Right kidney (tissue), 1 donor: Measurements from ENCODE around the gene OAS3.
A peak's percentile ranks its signal among the peaks of the same experiment; 100 is the strongest.
"Not testable (repeated sequence)": the region's sequence is repeated elsewhere in the genome, so short reads cannot be mapped to it uniquely, and the experiment has no call there.

ENCODE experiments used
- DNase-seq: peaks from one replicate; pipeline ENCODE4 v3.0.0-alpha.2; 2016

The OAS3 gene

DNA sequence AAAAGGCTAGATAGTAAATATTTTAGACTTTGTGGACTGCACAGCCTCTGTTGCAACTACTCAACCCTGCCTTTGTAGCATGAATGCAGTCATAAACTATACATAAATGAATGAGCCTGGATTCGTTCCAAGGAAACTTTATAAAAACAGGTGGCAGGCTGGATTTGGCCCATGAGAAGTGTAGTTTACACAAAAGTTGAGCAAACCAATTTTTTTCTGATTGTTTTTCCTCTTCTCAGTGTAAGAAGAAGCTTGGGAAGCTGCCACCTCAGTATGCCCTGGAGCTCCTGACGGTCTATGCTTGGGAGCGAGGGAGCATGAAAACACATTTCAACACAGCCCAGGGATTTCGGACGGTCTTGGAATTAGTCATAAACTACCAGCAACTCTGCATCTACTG is 22.0 kb upstream of the OAS3 start:
- DNase-seq, result no peak

DNA sequence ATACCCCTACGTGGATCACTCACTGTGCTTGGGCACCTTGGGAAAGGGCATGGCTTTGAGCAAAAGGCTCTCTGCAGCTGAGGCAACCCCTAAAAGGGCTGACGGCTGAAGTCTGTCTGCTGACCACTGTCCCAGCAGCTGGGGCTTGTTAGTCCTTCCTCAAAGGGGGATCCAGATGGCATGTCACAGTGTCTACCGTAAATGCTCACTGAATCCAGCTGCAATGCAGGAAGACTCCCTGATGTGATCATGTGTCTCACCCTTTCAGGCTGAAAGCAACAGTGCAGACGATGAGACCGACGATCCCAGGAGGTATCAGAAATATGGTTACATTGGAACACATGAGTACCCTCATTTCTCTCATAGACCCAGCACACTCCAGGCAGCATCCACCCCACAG is 19.2 kb upstream of the OAS3 start:
- DNase-seq, result no peak

DNA sequence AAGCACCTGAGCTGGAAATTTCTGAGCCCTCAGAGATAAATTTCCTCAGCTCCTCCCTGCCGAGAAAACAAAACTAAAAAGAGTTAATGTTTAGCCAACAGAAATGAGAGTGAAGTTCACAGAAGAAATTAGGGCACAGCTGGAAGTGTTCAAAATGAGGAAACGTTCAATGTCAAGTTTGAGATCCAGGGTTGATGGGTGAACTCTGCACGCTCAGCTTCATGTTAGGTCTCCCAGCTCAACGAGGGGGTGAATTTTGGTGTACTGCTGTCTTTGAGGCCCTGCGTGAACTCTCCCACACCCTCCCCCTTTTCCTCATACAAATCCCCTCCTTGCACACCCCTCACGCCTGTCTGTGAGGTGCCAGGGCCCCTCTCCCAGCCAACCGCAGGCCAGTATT is 13.3 kb upstream of the OAS3 start:
- DNase-seq, result peak; percentile 36

DNA sequence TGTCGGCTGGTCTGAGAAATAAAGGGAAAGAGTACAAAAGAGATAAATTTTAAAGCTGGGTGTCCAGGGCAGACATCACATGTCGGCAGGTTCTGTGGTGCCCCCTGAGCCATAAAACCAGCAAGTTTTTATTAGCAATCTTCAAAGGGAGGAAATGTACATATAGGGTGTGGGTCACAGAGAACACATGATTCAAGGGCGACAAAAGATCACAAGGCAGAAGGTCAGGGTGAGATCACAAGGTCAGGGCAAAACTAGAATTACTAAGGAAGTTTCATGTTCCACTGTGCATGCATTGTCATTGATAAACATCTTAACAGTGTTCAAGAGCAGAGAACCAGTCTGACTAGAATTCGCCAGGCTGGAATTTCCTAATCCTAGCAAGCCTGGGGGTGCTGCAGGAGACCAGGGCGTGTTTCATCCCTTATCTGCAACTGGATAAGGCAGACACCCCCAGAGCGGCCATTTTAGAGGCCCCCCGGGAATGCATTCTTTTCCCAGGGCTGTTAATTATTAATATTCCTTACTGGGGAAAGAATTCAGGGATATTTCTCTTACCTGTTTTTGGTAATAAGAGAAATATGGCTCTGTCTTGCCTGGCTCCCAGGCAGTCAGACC is 11.7 kb upstream of the OAS3 start:
- DNase-seq, result not testable (repeated sequence)

DNA sequence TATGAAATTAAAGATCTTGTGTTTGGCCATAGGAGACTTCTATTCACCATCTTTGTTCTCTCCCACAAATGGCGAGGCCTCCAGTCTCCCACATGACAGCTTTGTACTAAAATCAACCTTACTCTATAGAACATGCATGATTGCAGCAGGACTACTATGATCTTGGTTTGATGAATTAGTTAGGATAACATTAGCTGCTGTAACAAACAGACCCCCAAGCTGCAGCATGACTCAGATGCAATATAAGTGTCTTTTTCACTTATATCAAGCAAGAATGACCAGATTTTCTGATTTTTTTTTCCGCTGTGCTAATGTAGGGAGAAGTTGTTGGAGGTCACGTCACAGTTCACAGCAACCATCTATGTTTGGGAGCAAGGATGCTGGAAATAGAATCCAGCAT is 10.8 kb upstream of the OAS3 start:
- DNase-seq, result no peak

DNA sequence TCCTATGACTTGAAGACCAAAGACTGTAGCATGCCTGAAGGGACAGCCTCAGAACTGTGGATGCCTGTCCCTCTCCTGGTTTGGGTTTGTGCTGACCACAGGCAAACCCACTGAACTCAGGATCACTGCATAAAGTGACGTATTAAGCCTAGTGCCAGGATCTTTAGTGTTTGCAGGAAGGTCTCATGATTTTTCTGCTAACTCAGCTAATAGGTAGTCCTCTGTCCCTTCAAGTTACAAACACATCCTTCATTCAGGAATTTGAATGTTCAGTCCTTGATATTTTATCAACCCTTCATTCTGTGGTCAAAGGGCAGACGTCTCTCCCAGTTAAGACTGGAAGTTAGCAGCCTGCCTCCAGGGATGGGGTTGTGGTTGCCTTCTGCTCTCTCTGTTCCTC is 10.3 kb upstream of the OAS3 start:
- DNase-seq, result no peak

DNA sequence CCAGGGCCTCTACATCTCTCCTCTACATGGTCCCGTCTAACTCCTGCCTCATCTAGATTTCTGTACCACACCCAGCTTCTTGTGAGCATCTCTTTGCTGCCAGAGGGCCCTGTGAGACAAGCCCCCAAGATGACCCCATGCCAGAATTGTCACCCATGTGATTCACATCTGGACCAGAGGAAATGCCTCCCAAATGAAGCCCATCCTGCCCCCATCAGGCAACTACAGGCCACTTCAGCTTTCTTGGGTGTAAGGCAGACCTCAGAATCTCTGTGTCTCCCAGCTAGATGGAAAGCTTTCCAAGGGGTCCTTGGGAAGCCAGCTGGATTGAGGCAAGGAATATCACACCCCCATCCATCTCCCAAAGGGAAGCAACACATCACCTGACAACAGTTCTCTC is 9.3 kb upstream of the OAS3 start:
- DNase-seq, result no peak

DNA sequence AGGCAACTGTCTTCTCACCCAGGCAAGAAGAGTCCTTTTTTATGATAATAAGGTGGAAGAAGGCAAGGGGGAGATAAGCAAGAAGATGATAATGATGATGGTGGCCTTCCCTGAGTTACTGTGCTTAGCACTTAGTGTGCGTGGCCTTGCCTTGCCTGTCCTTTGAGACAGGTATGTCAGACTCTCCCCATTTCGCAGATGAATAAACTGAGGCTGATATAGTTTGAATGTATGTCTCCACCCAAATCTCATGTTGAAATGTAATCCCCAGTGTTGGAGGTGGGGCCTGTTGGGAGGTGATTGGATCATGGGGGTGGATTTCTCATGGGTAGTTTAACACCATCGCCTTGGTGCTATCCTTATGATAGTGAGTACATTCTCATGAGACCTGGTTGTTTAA is 8.6 kb upstream of the OAS3 start:
- no peak for DNase-seq

DNA sequence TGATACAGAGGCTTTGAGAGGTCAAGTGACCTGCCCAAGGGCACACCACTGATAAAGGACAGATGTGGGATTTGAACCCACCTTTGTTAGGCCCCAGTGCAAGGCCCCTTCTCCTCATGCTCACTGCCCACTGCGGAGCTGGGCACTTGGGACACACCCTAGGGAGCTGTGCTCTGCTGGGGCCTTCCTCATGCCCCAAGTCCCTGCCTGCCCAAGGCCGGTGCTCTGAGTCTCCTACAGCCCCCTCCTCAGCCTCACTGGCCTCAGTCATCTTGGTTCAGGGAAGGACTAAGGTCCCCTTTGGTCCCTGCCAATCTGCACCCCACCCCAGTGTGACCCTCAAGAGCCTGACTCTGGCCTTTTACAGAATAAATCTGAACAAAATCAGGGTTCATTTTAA is 7.9 kb upstream of the OAS3 start:
- no peak for DNase-seq

DNA sequence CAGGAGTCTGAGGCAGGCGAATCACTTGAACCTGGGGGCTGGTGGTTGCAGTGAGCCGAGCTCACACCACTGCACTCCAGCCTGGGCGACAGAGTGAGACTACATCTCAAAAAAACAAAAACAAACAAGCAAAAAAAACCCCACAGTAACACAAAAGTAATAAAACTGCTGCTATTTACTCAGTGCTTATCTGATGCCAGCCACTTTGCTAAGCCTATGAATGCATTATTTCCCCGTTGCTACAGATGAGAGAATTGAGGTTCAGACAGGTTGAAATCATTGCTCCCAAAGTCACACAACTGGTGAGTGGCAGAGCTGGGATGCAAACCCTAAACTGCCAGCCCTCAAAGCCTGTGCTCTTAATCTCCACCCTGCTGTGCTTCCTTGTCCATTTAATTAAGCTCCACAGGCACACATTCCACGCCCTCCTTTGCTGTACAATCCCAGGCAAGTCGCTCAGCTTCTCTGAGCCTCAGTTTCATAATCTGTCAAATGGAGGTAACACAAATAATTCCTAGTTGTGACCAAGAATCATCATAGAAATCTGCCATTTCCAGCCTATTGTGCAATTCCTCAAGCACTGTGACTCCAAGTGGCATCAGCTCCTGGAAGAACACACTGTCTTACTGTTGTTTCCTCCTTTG is 5.7 kb upstream of the OAS3 start:
- DNase-seq, result no peak

DNA sequence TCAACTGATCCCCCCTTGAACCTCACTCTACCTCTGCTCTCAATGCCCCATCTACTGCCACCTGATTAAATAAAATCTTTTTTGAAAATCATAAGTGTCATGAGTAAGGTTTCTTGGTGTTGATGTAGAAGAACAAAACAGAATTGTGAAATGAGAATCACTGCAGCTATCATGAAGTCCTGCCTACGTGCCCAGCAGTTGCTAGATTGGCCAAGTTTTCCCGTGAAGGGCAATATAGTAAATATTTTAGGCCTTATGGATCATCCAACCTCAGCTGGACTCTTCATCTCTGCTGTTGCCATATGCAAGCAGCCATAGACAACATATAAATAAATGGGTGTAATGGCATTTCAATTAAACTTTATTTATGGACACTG is 5.2 kb upstream of the OAS3 start:
- no peak for DNase-seq

DNA sequence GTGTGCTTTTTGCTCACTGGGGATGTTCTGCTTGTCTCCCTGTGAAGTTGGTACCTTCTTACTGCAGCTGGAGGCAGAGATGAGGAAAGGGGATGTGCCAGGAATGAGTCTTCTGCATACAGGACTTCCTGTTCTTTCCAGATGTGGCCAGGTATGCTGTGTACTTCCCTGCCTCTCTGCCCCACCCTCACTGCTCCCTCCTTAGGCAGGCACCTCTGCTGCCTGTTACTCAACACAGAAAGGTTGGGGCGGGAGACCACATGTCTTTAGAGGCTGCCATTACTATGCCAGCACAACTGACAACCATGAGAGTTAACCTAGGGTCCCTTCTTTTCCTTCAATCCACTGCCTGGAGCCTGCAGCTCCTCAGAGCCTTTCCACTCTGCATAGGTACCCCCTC is 2.0 kb upstream of the OAS3 start:
- no peak for DNase-seq

DNA sequence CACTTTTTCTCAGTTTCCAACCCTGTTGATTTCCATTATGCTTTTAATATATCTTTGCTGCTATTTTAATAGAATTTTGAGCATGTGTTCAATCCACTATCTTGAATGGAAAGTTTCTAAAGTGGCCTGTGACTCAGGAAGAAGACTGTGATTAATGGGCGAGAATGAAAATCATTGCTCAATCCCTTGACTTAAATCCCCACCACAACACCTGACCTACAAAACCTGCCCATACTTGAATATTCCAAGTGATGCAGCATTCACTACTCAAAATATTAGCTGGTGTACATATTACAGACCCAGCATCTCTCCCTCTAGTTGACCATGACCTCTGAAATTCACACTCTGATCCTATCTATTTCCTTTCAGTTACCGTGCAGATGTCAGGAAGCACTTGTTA is 1.3 kb upstream of the OAS3 start:
- DNase-seq, result no peak

DNA sequence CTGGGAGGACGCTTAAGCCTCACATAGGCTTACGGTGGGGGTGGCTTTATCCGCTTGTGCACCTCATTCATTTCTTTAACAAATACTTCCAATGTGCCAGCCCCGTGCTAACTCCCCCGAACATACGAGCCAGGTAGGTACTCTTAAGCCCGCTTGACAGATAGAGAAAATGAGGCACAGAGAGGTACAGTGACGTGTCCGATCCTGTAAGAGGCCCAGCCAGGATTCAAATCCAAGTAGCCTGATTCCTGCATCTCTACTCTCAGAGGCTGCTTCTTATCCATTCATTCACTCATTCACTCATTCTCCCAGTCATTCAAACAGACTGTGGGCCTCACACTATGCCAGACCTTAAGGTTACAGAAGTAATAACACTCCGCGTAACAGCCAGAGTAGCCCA is 477 bp downstream of the OAS3 start:
- DNase-seq, result no peak

DNA sequence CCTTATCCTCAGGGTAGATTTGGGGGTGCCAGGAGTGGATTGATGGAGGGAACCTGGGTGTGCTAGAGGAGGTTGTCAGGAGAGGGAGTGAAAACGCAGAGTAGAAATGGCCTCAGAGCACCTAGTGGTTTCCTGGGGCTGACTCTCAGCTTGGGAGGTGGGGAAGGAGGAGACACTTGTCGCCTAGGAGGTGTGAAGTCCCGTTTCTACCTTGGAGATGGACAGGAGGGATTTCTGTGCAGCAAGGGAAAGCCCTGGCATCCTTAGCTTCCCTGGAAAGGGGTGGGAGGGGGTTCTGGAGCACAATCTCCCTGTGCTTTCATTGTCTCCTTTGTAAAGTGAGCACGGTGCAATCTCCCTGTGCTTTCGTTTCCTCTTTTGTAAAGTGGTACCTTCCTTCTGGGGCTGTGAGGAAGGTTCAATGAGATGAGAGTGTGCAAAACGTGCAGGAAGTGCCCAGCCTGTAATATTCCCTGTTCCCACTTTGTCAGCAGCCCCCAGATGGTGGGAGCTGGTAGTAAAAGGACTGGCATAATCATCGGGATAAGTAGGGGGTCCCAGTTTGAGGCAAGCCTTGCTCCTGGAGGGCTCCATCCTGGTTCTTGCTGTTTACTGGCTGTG is 1.6 kb downstream of the OAS3 start:
- DNase-seq, result no peak

DNA sequence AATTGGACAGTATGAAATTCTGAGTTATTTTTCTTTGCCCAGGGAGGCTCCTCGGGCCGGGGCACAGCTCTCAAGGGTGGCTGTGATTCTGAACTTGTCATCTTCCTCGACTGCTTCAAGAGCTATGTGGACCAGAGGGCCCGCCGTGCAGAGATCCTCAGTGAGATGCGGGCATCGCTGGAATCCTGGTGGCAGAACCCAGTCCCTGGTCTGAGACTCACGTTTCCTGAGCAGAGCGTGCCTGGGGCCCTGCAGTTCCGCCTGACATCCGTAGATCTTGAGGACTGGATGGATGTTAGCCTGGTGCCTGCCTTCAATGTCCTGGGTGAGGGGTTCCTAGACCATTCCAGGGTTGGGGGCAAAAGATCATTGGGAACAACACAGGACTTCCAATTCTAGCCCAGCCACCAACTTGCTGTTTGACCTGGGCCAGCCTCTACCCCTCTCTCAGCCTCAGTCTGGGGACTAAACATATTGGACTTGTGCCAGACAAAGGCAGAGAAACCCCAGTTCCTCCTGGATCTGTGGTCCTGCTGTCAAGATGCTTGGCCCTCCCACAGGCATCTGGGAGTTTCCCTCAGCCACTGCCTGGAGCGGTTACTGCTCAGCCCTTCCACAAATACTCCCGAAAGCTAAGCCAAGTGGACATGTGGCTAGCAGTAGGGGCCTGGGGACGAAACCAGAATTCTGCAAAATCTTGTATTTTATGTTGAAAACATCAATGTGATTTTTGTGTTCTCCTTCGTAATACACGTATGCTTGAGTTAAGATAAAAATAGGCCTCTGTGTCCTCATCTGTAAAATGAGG is 3.5 kb downstream of the OAS3 start:
- DNase-seq, result no peak

DNA sequence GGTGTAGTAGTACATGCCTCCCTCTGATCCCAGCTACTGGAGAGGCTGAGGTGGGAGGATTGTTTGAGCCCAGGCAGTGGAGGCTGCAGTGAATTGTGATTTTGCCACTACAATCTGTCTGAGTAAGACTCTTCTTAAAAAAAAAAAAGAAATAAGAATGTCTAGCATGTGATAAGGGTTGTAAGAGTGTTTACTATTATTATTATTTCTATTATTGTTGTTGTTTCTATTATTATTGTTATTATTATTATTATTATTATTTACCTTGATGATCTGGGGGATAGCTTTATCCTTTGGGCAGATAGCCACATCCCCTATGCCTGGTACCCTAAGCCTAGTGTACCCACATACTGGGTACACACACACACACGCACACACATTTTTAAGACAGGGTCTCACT is 4.3 kb downstream of the OAS3 start:
- no peak for DNase-seq

DNA sequence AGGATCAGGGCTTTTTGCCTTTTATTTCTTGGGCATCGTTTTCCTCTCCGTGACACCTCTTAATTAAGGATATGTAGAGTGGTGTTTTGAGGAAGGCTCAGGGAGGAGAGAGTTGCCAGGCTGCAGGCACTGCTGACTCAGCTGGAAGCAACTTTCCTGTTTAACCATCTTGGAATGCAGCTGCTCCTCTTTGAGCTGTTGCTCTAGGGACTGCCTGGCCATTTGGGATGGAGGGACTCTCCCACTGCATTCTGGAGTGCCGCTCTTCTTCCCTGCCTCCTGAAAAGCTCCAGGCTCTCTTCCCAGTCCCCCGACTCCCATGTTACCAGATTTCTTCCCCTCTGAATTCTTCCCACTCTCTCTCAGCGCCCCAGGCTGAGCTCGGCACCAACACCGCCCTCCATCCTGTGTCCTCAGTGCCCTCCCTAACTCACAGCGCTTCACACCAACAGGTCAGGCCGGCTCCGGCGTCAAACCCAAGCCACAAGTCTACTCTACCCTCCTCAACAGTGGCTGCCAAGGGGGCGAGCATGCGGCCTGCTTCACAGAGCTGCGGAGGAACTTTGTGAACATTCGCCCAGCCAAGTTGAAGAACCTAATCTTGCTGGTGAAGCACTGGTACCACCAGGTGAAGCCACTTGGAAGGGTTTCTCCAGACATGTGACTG is 5.9 kb downstream of the OAS3 start:
- DNase-seq, result no peak

DNA sequence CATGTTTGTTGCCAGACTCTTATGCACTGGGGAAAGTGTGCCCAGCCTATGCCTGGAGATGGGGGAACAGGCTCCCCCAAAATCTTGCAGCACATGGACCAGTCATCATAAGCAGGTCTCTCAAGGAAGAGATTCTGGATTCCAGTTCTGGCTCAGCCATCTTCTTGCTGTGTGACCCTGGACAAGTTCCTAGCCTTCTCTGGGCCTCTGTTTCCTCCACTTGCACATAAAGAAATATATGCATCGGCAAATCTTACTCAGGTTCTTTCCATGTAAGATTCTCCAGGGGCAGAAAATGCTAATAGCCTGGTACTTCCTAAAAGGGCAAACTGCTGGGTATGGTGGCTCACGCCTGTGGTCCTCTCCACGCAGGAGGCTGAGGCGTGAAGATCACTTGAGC is 7.2 kb downstream of the OAS3 start:
- no peak for DNase-seq

DNA sequence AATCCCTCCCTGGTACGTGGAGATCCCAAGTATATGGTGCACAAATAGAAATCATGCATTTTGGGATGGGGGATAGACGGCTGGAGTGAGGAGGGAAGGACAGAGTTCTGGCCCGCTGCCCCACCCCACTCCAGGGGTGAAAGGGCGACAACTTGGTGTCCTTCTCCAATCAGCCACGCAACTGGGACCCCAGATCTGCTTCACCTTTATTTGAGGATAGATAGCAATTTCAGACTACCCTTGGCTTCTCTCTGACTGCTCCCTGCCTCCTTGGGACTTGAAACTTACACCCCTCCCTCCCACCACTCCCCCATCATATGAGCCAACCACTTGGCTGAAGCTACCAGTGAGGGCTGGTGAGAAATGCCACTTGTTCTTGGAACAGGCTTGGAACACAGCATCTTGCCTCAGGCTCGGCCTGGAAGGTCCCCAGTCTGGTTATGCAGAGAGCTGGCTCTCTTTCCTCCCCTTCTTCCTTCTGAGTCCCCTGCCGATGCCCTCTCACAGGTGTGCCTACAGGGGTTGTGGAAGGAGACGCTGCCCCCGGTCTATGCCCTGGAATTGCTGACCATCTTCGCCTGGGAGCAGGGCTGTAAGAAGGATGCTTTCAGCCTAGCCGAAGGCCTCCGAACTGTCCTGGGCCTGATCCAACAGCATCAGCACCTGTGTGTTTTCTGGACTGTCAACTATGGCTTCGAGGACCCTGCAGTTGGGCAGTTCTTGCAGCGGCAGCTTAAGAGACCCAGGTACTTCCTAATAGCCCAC is 8.1 kb downstream of the OAS3 start:
- DNase-seq, result no peak

DNA sequence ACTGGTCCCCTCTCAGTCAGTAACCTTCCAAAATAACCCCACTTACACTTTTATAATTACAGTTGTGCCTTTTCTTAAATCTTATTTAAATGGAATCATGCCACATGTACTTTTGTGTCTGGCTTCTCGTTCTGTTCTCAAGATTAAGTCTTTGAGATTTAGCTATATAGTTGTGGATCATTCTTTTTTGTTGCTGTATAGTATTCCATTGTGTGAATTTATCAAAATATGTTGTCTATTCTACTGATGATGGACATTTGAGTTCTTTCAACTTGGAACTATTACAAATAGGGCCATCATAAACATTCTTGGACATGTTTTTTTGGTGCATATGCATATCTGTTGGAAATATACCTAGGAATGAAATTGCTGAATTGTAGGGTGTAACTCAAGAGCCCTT is 9.0 kb downstream of the OAS3 start:
- DNase-seq, result no peak

DNA sequence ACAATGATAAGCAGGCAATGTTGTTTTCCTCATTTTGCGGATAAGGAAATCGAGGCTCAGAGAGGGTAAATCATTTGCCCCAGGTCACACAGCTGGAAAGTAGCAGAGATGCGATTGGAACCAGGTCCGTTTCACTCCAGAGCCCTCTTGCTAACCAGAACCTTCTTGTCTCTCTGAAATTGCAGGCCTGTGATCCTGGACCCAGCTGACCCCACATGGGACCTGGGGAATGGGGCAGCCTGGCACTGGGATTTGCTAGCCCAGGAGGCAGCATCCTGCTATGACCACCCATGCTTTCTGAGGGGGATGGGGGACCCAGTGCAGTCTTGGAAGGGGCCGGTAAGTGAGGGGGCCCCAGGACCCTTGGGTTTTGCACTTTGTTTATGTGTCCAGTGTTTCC is 9.5 kb downstream of the OAS3 start:
- DNase-seq, result no peak
